PC-3 (cell line): ENCODE data around the gene XIRP2. TPM values are rescaled to one million over a fixed set of nuclear protein-coding genes. Genes with fewer than 3 reads are reported as not detected.

Experiments
- ATAC-seq: fragments of 200-7000 bp; cut with Tn5 transposase; 2 replicates; pipeline ENCODE4 v1.9.1; 2020; ENCODE audit warnings: mild to moderate bottlenecking, moderate library complexity
- BruUV-seq: library from RNA; stranded (reverse); fragments of 400-500 nt; replicated peaks from 2 replicates; lab custom pipeline; 2021; lab: Mats Ljungman, UMichigan
- CTCF ChIA-PET: fragments of 300-600 bp; sonication (Branson Sonifier 250); formaldehyde crosslinking; loops from one replicate; lab custom pipeline; 2022; ENCODE audit warnings: antibody characterized with exemption; lab: Charles Lee
- POLR2A ChIA-PET: fragments of 300-600 bp; sonication (Branson Sonifier 250); formaldehyde crosslinking; loops from one replicate; lab custom pipeline; 2022; ENCODE audit warnings: antibody characterized with exemption; ENCODE audit not compliant: unreplicated experiment; lab: Charles Lee
- DNase-seq: peaks from one replicate; pipeline ENCODE4 v3.0.0-alpha.2; 2015
- H2AFZ ChIP-seq: fragments of 300-600 bp; sonication (generic); 2 replicates; pipeline ENCODE4 v1.6.0; 2016; ENCODE audit warnings: antibody characterized with exemption, low read length
- H3F3A ChIP-seq: fragments of 300-600 bp; sonication (generic); one replicate; pipeline ENCODE4 v1.6.0; 2017; ENCODE audit warnings: antibody characterized with exemption, low read length, control low read depth, mild to moderate bottlenecking; ENCODE audit not compliant: unreplicated experiment
- H3K27ac ChIP-seq: fragments of 300-600 bp; sonication (generic); 2 replicates; pipeline ENCODE4 v1.5.1; 2016; ENCODE audit warnings: mild to moderate bottlenecking, low read length
- H3K27me3 ChIP-seq: fragments of 300-600 bp; sonication (generic); 2 replicates; pipeline ENCODE4 v1.6.1; 2016; ENCODE audit warnings: low read length, mixed read lengths
- H3K36me3 ChIP-seq: fragments of 300-600 bp; sonication (generic); 2 replicates; pipeline ENCODE4 v1.6.1; 2016; ENCODE audit warnings: low read depth, mixed run types, low read length, mixed read lengths
- H3K4me1 ChIP-seq: fragments of 300-600 bp; sonication (generic); 2 replicates; pipeline ENCODE4 v1.5.1; 2016; ENCODE audit warnings: low read length; ENCODE audit not compliant: insufficient read depth
- H3K4me2 ChIP-seq: fragments of 300-600 bp; sonication (generic); 2 replicates; pipeline ENCODE4 v1.6.0; 2016; ENCODE audit warnings: low read length
- H3K4me3 ChIP-seq: fragments of 300-600 bp; sonication (generic); 2 replicates; pipeline ENCODE4 v1.5.1; 2016; ENCODE audit warnings: mild to moderate bottlenecking, low read length, mixed read lengths
- H3K79me2 ChIP-seq: fragments of 300-600 bp; sonication (generic); 2 replicates; pipeline ENCODE4 v1.6.1; 2017; ENCODE audit warnings: low read length, mixed read lengths
- H3K9ac ChIP-seq: fragments of 300-600 bp; sonication (generic); 2 replicates; pipeline ENCODE4 v1.6.0; 2016; ENCODE audit warnings: mild to moderate bottlenecking, low read length
- H3K9me2 ChIP-seq: fragments of 300-600 bp; sonication (generic); replicated peaks from 2 replicates; pipeline ENCODE4 v1.6.1; 2016; ENCODE audit warnings: mixed run types, low read length, mixed read lengths
- H3K9me3 ChIP-seq: fragments of 300-600 bp; sonication (generic); 2 replicates; pipeline ENCODE4 v1.6.1; 2016; ENCODE audit warnings: low read length, mixed read lengths
- H4K20me1 ChIP-seq: fragments of 300-600 bp; sonication (generic); 2 replicates; pipeline ENCODE4 v1.6.1; 2016; ENCODE audit warnings: low read length, mixed read lengths
- CTCF ChIP-seq: fragments of 300-600 bp; sonication (generic); conservative IDR thresholded peaks from 2 replicates; pipeline ENCODE4 v1.5.1; 2017; ENCODE audit warnings: antibody characterized with exemption, low read depth, mild to moderate bottlenecking, low read length
- EZH2 ChIP-seq: fragments of 300-600 bp; sonication (generic); IDR thresholded peaks from one replicate; pipeline ENCODE4 v1.6.1; 2017; ENCODE audit warnings: antibody characterized with exemption, mild to moderate bottlenecking, low read length; ENCODE audit not compliant: unreplicated experiment
- EZH2phosphoT487 ChIP-seq: fragments of 300-600 bp; sonication (generic); IDR thresholded peaks from 2 replicates; pipeline ENCODE4 v1.6.1; 2018; ENCODE audit warnings: mild to moderate bottlenecking, antibody characterized with exemption, low read length, borderline replicate concordance
- intact Hi-C: fragments of 100-400 bp; cut with micrococcal nuclease; formaldehyde crosslinking; loops from 2 replicates; pipeline ENCODE4 v1.9.0; 2023
- total RNA-seq: library from RNA; depleted of rRNA; stranded (reverse); fragments of >200 nt; gene quantifications from 2 replicates; pipeline ENCODE4 v1.2.3, GENCODE V29; 2014

The XIRP2 gene
- total RNA-seq, 1 experiment from 2014 or later: 0.11 TPM

GRCh38 chr2:166984188-166984587 is 95.9 kb downstream of the XIRP2 start:
- CTCF ChIA-PET: no interaction called here
- no peaks in the 10 kb centered on the region for H3K79me2 ChIP-seq
- peaks cover 7% of the 10 kb centered on the region; the same call in 1 of the 2 replicates for H3K9me3 ChIP-seq
- no peaks in the 10 kb centered on the region for H3F3A ChIP-seq
- no peaks in the 10 kb centered on the region for H3K27me3 ChIP-seq
- POLR2A ChIA-PET: no interaction called here
- intact Hi-C loops: loop anchor here (1.0 to 10.0 kb wide), 2 partner anchors 12 to 161 kb away; no protein-coding TSS in a partner anchor
- no peak for TF ChIP-seq EZH2
- TF ChIP-seq CTCF: no peak
- no peak for TF ChIP-seq EZH2phosphoT487
- no peak overlapping the region for H3K9ac ChIP-seq
- peaks cover 5% of the 10 kb centered on the region; the same call in 1 of the 2 replicates for H3K36me3 ChIP-seq
- no peaks in the 10 kb centered on the region for H4K20me1 ChIP-seq
- peak overlapping the region; percentile 61 for H3K4me2 ChIP-seq
- BruUV-seq: no TSS peak
- no peaks in the 10 kb centered on the region for H3K9me2 ChIP-seq
- no peak overlapping the region for H3K4me3 ChIP-seq
- ATAC-seq (no peak), DNase-seq (no peak)
- H3K4me1 ChIP-seq: peaks cover 18% of the 10 kb centered on the region
- H2AFZ ChIP-seq: peak overlapping the region; percentile 7; the same call in 1 of the 2 replicates
- peak overlapping the region; percentile 77 for H3K27ac ChIP-seq

GRCh38 chr2:166984797-166985196 is 96.5 kb downstream of the XIRP2 start:
- Histone ChIP-seq H2AFZ (no peak overlapping the region), H3K4me1 (peaks cover 18% of the 10 kb centered on the region), H3K4me3 (no peak overlapping the region), H3K36me3 (no peaks in the 10 kb centered on the region), H4K20me1 (no peaks in the 10 kb centered on the region), H3K4me2 (peak overlapping the region; percentile 61), H3K9me3 (peaks cover 3% of the 10 kb centered on the region; the same call in 1 of the 2 replicates), H3K27me3 (no peaks in the 10 kb centered on the region), H3K9me2 (no peaks in the 10 kb centered on the region), H3K79me2 (no peaks in the 10 kb centered on the region), H3K27ac (peak overlapping the region; percentile 77), H3K9ac (no peak overlapping the region), H3F3A (no peaks in the 10 kb centered on the region)
- DNase-seq: peak; percentile 89
- BruUV-seq: no TSS peak
- intact Hi-C loops: loop anchor here (1.0 to 10.0 kb wide), 2 partner anchors 12 to 160 kb away; no protein-coding TSS in a partner anchor
- ChIA-PET POLR2A (no interaction called here), CTCF (no interaction called here)
- TF ChIP-seq EZH2phosphoT487: no peak
- TF ChIP-seq EZH2: no peak
- no peak for TF ChIP-seq CTCF
- peak; percentile 99 for ATAC-seq

- H3K79me2 ChIP-seq: no peaks in the 10 kb centered on the region
- no peaks in the 10 kb centered on the region for H3K4me1 ChIP-seq
- H3K9me3 ChIP-seq: no peaks in the 10 kb centered on the region
Measured at GRCh38 chr2:166994588-166995336, 106.5 kb downstream of the XIRP2 start.

More at GRCh38 chr2:166994588-166995336, 106.5 kb downstream of the XIRP2 start:
- Histone ChIP-seq H3K4me2 (no peak overlapping the region), H4K20me1 (no peaks in the 10 kb centered on the region), H3K4me3 (no peak overlapping the region), H2AFZ (no peak overlapping the region), H3K27ac (no peak overlapping the region), H3K36me3 (no peaks in the 10 kb centered on the region), H3K9ac (no peak overlapping the region), H3K27me3 (no peaks in the 10 kb centered on the region), H3K9me2 (no peaks in the 10 kb centered on the region), H3F3A (no peaks in the 10 kb centered on the region)
- CTCF ChIA-PET: no interaction called here
- intact Hi-C loops: no loop called here
- DNase-seq (no peak), ATAC-seq (no peak)
- POLR2A ChIA-PET: no interaction called here
- BruUV-seq: no TSS peak
- TF ChIP-seq EZH2phosphoT487 (no peak), EZH2 (no peak), CTCF (no peak)
